HAP-1 (cell line): ENCODE data around the gene PROB1.

Source experiments
- DNase-seq, 2 experiments: peaks; one replicate each; pipeline ENCODE4 v3.0.0-alpha.2; 2016 to 2020; ENCODE audit warnings: low spot score in 2 of 2
- H3K27me3 ChIP-seq: fragments of 250-450 bp; sonication (Bioruptor Pico); 2 replicates; pipeline ENCODE4 v1.5.1; 2020; ENCODE audit warnings: low read depth, mild to moderate bottlenecking, moderate library complexity
- H3K36me3 ChIP-seq: fragments of 250-450 bp; sonication (Bioruptor Pico); replicated peaks from 2 replicates; pipeline ENCODE4 v1.5.1; 2020; ENCODE audit warnings: mild to moderate bottlenecking
- H3K4me1 ChIP-seq: fragments of 250-450 bp; sonication (Bioruptor Pico); 2 replicates; pipeline ENCODE4 v1.5.1; 2020; ENCODE audit warnings: mild to moderate bottlenecking
- H3K4me3 ChIP-seq: fragments of 250-450 bp; sonication (Bioruptor Pico); 2 replicates; pipeline ENCODE4 v1.5.1; 2020; ENCODE audit warnings: mild to moderate bottlenecking, moderate library complexity
- H3K9me3 ChIP-seq: fragments of 250-450 bp; sonication (Bioruptor Pico); 2 replicates; pipeline ENCODE4 v1.5.1; 2020; ENCODE audit warnings: mild to moderate bottlenecking, moderate library complexity
- in situ Hi-C: fragments of 300-500 bp; cut with MboI; formaldehyde crosslinking; loops from 3 replicates; pipeline ENCODE4 v1.14.3; 2020; ENCODE audit warnings: low sequenced_read_pairs, inconsistent platforms, mixed read lengths

Gene PROB1

DNA sequence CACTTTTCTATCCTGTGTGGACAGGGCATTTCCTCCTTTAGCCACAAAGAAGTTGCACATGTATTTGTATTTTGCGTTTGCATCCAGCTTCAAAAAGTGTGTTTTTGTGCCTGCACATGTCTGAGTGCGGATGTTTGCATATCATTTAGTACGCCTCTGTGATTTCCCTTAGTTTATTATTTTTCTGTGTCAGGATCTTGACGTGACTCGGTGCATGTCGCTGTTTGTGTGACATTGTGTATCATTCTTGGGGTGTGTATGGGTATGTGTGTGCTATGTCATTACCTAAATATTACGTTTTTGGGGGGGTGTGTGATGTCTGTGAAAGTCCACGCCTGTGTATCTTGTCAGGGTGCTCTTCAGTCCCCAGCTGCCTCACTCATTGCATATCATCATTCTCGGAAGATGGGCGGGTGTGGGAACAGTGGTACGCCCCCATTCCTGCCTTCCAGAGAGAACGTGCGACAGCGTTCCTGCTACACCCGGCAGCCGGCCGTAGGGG, 53.7 kb downstream of the PROB1 start:
- no peaks in the 10 kb centered on the region for H3K27me3 ChIP-seq
- no peak for DNase-seq
- H3K4me1 ChIP-seq: peaks cover 13% of the 10 kb centered on the region
- H3K4me3 ChIP-seq: peak overlapping the region; percentile 87
- in situ Hi-C loops: no loop called here
- H3K9me3 ChIP-seq: no peaks in the 10 kb centered on the region
- H3K36me3 ChIP-seq: 0 out of 2 replicates have a peak, but pooled peaks cover 8% of the 10 kb centered on the region
